Fibroblast of villous mesenchyme (primary cell): Measurements from ENCODE around the gene CTR9. TPM values are rescaled to one million over a fixed set of nuclear protein-coding genes. Genes with fewer than 3 reads are reported as not detected.
A peak's percentile ranks its signal among the peaks of the same experiment; 100 is the strongest.

Experiments
- DNase-seq: peaks from one replicate; pipeline ENCODE4 v3.0.0-alpha.2; 2010; ENCODE audit warnings: low read depth
- H3K4me3 ChIP-seq: 2 replicates; pipeline ENCODE4 v1.5.1; 2011; ENCODE audit warnings: low read depth, mild to moderate bottlenecking, low read length
- CTCF ChIP-seq: IDR thresholded peaks from 2 replicates; pipeline ENCODE4 v1.5.1; 2012; ENCODE audit warnings: low read depth, mild to moderate bottlenecking, low read length; ENCODE audit not compliant: insufficient read depth
- total RNA-seq: library from RNA; depleted of rRNA; stranded (reverse); fragments of >200 nt; gene quantifications from 2 replicates; pipeline ENCODE4 v1.2.3, GENCODE V29; 2012

Gene CTR9
- total RNA-seq, 1 donor: 36.7 TPM

GRCh38 chr11:10752061-10752460, 1.0 kb downstream of the CTR9 start:
- DNase-seq: no peak
- peak overlapping the region; percentile 96 for H3K4me3 ChIP-seq
- no peak for TF ChIP-seq CTCF

GRCh38 chr11:10752486-10752885, 1.4 kb downstream of the CTR9 start:
- TF ChIP-seq CTCF: no peak
- H3K4me3 ChIP-seq: no peak overlapping the region
- DNase-seq: no peak

GRCh38 chr11:10758957-10759356, 7.9 kb downstream of the CTR9 start:
- no peak for DNase-seq
- no peak overlapping the region for H3K4me3 ChIP-seq
- TF ChIP-seq CTCF: no peak

GRCh38 chr11:10761085-10761698, 10.1 kb downstream of the CTR9 start:
- TF ChIP-seq CTCF: no peak
- no peak for DNase-seq
- H3K4me3 ChIP-seq: no peak overlapping the region

- H3K4me3 ChIP-seq: no peak overlapping the region
- TF ChIP-seq CTCF: no peak
- no peak for DNase-seq
These were observed 11.1 kb downstream of the CTR9 start for GRCh38 chr11:10762185-10762584.

- no peak for TF ChIP-seq CTCF
- DNase-seq: no peak
These were observed 11.9 kb downstream of the CTR9 start for GRCh38 chr11:10762913-10763421.

GRCh38 chr11:10763766-10764165, 12.7 kb downstream of the CTR9 start:
- TF ChIP-seq CTCF: no peak
- DNase-seq: no peak
- H3K4me3 ChIP-seq: no peak overlapping the region

More at GRCh38 chr11:10762913-10763421, 11.9 kb downstream of the CTR9 start:
- H3K4me3 ChIP-seq: no peak overlapping the region
